Measurements from ENCODE around the gene CHCHD6. TPM values are rescaled to one million over a fixed set of nuclear protein-coding genes. Genes with fewer than 3 reads are reported as not detected.

Gene CHCHD6
- total RNA-seq, 1 experiment from 2014 or later, result 33.0 TPM

DNA sequence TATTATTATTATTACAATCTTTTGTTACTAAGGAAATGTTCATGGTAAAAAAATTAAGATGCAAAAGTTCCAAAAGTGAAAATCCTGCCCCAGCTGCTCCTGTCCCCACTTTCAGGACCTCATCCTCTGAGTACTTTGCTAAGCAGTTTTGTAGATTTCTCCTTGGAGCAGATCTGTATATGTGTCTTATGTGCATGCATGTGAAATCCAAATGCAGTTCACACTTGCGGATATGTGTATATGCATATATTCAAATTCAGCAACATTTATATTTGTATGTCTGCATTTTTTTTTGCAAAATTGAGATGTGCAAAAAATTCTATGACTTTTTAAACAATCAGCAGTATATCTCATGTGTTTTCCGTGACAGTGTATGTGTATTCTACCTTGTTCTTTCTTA, 19.2 kb downstream of the CHCHD6 start:
- DNase-seq (no peak), ATAC-seq (no peak)
- Histone ChIP-seq H4K20me1 (ENCODE audit: low read length) (no peaks in the 10 kb centered on the region), H2AFZ (ENCODE audit: low read length) (no peak overlapping the region), H3K9ac (ENCODE audit: low read length) (no peak overlapping the region), H3K79me2 (ENCODE audit: low read length) (peaks cover 45% of the 10 kb centered on the region), H3K9me2 (replicated peaks; ENCODE audit: low read length) (no peaks in the 10 kb centered on the region), H3K4me3 (ENCODE audit: low read length) (no peak overlapping the region), H3K4me2 (ENCODE audit: low read length) (no peak overlapping the region), H3K27ac (ENCODE audit: low read length) (no peak overlapping the region), H3F3A (ENCODE audit: low read length, unreplicated experiment) (no peaks in the 10 kb centered on the region), H3K4me1 (ENCODE audit: insufficient read depth, low read length) (no peaks in the 10 kb centered on the region), H3K9me3 (ENCODE audit: low read length) (no peaks in the 10 kb centered on the region), H3K27me3 (ENCODE audit: low read length) (no peaks in the 10 kb centered on the region), H3K36me3 (ENCODE audit: low read depth, low read length) (peaks cover 3% of the 10 kb centered on the region; the same call in 1 of the 2 replicates)
- intact Hi-C loops (cut with micrococcal nuclease), result no loop called here
- no peak for TF ChIP-seq EZH2 (IDR thresholded peaks at IDR 0.05; ENCODE audit: low read length, unreplicated experiment)
- TF ChIP-seq, protein P1, sequence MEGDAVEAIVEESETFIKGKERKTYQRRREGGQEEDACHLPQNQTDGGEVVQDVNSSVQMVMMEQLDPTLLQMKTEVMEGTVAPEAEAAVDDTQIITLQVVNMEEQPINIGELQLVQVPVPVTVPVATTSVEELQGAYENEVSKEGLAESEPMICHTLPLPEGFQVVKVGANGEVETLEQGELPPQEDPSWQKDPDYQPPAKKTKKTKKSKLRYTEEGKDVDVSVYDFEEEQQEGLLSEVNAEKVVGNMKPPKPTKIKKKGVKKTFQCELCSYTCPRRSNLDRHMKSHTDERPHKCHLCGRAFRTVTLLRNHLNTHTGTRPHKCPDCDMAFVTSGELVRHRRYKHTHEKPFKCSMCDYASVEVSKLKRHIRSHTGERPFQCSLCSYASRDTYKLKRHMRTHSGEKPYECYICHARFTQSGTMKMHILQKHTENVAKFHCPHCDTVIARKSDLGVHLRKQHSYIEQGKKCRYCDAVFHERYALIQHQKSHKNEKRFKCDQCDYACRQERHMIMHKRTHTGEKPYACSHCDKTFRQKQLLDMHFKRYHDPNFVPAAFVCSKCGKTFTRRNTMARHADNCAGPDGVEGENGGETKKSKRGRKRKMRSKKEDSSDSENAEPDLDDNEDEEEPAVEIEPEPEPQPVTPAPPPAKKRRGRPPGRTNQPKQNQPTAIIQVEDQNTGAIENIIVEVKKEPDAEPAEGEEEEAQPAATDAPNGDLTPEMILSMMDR (conservative IDR thresholded peaks at IDR 0.05; ENCODE audit: low read depth, low read length), result no peak
- no peak for TF ChIP-seq EZH2phosphoT487 (IDR thresholded peaks at IDR 0.05; ENCODE audit: borderline replicate concordance, low read length)
- ChIA-PET CTCF (no interaction called here), POLR2A (ENCODE audit: unreplicated experiment) (no interaction called here)
- BruUV-seq (replicated peaks), result no TSS peak

DNA sequence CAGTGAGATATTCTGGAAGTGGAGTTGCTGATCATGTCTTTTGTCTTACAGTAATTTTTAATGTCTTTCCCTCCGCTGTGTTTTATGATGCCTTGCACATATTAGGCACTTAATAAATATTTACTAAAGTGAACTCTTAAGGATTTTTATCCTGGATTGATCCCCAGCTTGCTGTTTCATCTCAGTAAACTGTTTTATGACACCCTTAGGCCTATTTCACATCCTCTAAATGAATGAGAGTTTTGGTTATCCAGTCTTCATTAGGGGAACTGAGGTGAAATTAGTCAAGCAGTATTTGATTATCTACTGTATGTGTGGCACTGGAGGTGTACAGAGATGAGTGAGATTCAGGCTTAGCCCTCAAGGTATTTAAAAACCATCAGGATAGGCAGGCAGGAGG, 19.8 kb downstream of the CHCHD6 start:
- CTCF ChIA-PET, result no interaction called here
- intact Hi-C loops (cut with micrococcal nuclease), result no loop called here

DNA sequence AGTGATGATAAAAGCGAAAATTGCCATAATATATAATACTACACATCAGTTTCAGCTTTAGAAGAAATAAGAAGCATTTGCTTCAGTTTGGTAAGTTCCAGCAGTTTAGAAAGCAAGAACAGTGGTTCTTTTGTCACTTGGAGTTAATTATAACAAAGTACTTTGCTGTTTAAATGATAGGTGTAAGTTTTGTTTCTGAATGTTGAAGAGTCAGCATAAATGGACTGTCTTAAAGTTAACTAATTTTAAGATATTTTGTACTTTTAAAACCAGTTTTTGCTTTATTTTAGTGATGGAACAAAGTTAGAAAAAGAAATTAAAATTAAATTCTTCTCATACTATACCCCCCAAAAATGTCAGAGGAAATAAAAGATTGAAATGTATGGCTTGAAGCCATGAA, 24.6 kb downstream of the CHCHD6 start:
- CTCF ChIA-PET, result no interaction called here
- no peak overlapping the region for H3K4me2 ChIP-seq (ENCODE audit: low read length)
- H3K9ac ChIP-seq (ENCODE audit: low read length), result no peak overlapping the region

More for the DNA sequence above, 19.8 kb downstream of the CHCHD6 start:
- Histone ChIP-seq H3K4me3 (ENCODE audit: low read length) (no peak overlapping the region), H3K4me1 (ENCODE audit: insufficient read depth, low read length) (no peaks in the 10 kb centered on the region), H3K79me2 (ENCODE audit: low read length) (peaks cover 39% of the 10 kb centered on the region), H3K9ac (ENCODE audit: low read length) (no peak overlapping the region), H4K20me1 (ENCODE audit: low read length) (no peaks in the 10 kb centered on the region), H3K4me2 (ENCODE audit: low read length) (no peak overlapping the region), H3K36me3 (ENCODE audit: low read depth, low read length) (peaks cover 3% of the 10 kb centered on the region; the same call in 1 of the 2 replicates), H3K27me3 (ENCODE audit: low read length) (no peaks in the 10 kb centered on the region), H3K9me2 (replicated peaks; ENCODE audit: low read length) (no peaks in the 10 kb centered on the region), H3F3A (ENCODE audit: low read length, unreplicated experiment) (no peaks in the 10 kb centered on the region), H2AFZ (ENCODE audit: low read length) (no peak overlapping the region), H3K9me3 (ENCODE audit: low read length) (no peaks in the 10 kb centered on the region), H3K27ac (ENCODE audit: low read length) (no peak overlapping the region)
- no peak for DNase-seq
- POLR2A ChIA-PET (ENCODE audit: unreplicated experiment), result no interaction called here
- BruUV-seq (replicated peaks), result no TSS peak
- TF ChIP-seq EZH2phosphoT487 (IDR thresholded peaks at IDR 0.05; ENCODE audit: borderline replicate concordance, low read length) (no peak), EZH2 (IDR thresholded peaks at IDR 0.05; ENCODE audit: low read length, unreplicated experiment) (no peak)
- TF ChIP-seq, protein P1 (conservative IDR thresholded peaks at IDR 0.05; ENCODE audit: low read depth, low read length), result no peak
- no peak for ATAC-seq

More for the DNA sequence above, 24.6 kb downstream of the CHCHD6 start:
- no peaks in the 10 kb centered on the region for H3K4me1 ChIP-seq (ENCODE audit: insufficient read depth, low read length)
- no peaks in the 10 kb centered on the region for H4K20me1 ChIP-seq (ENCODE audit: low read length)
- peaks cover 3% of the 10 kb centered on the region; the same call in 1 of the 2 replicates for H3K36me3 ChIP-seq (ENCODE audit: low read depth, low read length)
- no peak overlapping the region for H3K4me3 ChIP-seq (ENCODE audit: low read length)
- H3F3A ChIP-seq (ENCODE audit: low read length, unreplicated experiment), result no peaks in the 10 kb centered on the region
- H3K27ac ChIP-seq (ENCODE audit: low read length), result no peak overlapping the region
- H3K9me3 ChIP-seq (ENCODE audit: low read length), result no peaks in the 10 kb centered on the region
- POLR2A ChIA-PET (ENCODE audit: unreplicated experiment), result no interaction called here
- H2AFZ ChIP-seq (ENCODE audit: low read length), result no peak overlapping the region
- no peak for DNase-seq
- intact Hi-C loops (cut with micrococcal nuclease), result no loop called here
- TF ChIP-seq EZH2phosphoT487 (IDR thresholded peaks at IDR 0.05; ENCODE audit: borderline replicate concordance, low read length), result no peak
- TF ChIP-seq, protein P1 (conservative IDR thresholded peaks at IDR 0.05; ENCODE audit: low read depth, low read length), result no peak
- TF ChIP-seq EZH2 (IDR thresholded peaks at IDR 0.05; ENCODE audit: low read length, unreplicated experiment), result no peak
- no peaks in the 10 kb centered on the region for H3K9me2 ChIP-seq (replicated peaks; ENCODE audit: low read length)
- ATAC-seq, result no peak
- H3K27me3 ChIP-seq (ENCODE audit: low read length), result no peaks in the 10 kb centered on the region
- BruUV-seq (replicated peaks), result no TSS peak
- H3K79me2 ChIP-seq (ENCODE audit: low read length), result peaks cover 11% of the 10 kb centered on the region; the same call in 1 of the 2 replicates

All from PC-3 (cell line).